AG04449 (cell line): ENCODE measurements around the gene ATP8B4.

Experiments used
- CTCF ChIA-PET: fragments of 350-600 bp; formaldehyde crosslinking; extraction: SDS; loops from one replicate; lab custom pipeline; 2021; ENCODE audit warnings: antibody characterized with exemption; lab: Yijun Ruan, JAX
- POLR2A ChIA-PET: fragments of 400-600, 350-600 bp; formaldehyde crosslinking; extraction: SDS; loops from one replicate; lab custom pipeline; 2020; ENCODE audit warnings: antibody characterized with exemption, inconsistent platforms; lab: Yijun Ruan, JAX
- DNase-seq: peaks from one replicate; pipeline ENCODE4 v3.0.0-alpha.2; 2010; ENCODE audit warnings: low read depth, low spot score
- H3K4me3 ChIP-seq: 2 replicates; pipeline ENCODE4 v1.5.1; 2011; ENCODE audit warnings: low read depth, mild to moderate bottlenecking, control low read depth, low read length
- TF ChIP-seq, protein P1 (sequence below): IDR thresholded peaks from one replicate; pipeline ENCODE4 v1.5.1; 2011; ENCODE audit warnings: mild to moderate bottlenecking, moderate library complexity, low read length, control low read depth, inconsistent platforms; ENCODE audit not compliant: insufficient read depth; ENCODE audit errors: missing control alignments

ATP8B4 gene

DNA sequence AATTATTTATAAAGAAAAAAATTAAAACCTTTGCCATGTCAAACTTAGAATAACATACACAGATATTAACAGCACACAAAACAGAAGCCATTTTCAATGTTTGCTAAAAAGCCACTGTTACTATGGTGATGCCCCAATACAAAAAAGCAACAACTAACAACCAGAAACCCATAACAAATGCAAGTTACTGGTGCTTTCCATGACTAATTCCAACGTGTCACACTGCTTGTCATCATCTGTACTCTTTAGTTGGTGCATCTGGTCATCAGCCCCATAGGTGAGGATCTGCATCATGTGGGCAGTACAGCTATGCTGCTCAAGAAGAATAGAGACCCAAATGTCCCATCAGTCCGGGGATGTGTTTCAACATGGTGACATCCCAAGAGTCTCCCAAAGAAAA lies 52.8 kb downstream of the ATP8B4 start:
- no peak for DNase-seq
- no peak overlapping the region for H3K4me3 ChIP-seq
- CTCF ChIA-PET: interaction anchor here (1.6 kb wide), 1 partner anchor 14 kb away, joined by 8 read pairs; no protein-coding TSS in a partner anchor
- TF ChIP-seq, protein P1, sequence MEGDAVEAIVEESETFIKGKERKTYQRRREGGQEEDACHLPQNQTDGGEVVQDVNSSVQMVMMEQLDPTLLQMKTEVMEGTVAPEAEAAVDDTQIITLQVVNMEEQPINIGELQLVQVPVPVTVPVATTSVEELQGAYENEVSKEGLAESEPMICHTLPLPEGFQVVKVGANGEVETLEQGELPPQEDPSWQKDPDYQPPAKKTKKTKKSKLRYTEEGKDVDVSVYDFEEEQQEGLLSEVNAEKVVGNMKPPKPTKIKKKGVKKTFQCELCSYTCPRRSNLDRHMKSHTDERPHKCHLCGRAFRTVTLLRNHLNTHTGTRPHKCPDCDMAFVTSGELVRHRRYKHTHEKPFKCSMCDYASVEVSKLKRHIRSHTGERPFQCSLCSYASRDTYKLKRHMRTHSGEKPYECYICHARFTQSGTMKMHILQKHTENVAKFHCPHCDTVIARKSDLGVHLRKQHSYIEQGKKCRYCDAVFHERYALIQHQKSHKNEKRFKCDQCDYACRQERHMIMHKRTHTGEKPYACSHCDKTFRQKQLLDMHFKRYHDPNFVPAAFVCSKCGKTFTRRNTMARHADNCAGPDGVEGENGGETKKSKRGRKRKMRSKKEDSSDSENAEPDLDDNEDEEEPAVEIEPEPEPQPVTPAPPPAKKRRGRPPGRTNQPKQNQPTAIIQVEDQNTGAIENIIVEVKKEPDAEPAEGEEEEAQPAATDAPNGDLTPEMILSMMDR: no peak
- POLR2A ChIA-PET: no interaction called here

DNA sequence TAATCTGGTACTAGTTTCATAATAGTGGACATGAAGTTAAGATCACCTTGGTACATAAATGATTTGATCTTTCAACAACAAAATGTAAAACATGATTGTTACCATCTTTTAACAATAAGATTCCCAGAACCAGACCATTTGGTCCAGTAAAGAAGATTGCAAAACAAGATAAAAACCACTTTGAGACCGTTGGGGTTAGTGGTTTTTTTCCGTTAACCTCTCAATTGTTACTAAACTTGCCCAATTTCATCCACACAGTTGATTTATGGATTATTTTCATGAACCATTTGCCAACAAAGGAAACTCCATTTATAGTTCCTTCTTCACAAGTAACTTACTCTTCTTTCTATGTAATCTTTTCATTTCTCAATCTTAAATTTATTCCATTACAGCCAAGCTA lies 53.8 kb downstream of the ATP8B4 start:
- no peak overlapping the region for H3K4me3 ChIP-seq
- ChIA-PET POLR2A (no interaction called here), CTCF (no interaction called here)
- no peak for DNase-seq
- TF ChIP-seq, protein P1: no peak

DNA sequence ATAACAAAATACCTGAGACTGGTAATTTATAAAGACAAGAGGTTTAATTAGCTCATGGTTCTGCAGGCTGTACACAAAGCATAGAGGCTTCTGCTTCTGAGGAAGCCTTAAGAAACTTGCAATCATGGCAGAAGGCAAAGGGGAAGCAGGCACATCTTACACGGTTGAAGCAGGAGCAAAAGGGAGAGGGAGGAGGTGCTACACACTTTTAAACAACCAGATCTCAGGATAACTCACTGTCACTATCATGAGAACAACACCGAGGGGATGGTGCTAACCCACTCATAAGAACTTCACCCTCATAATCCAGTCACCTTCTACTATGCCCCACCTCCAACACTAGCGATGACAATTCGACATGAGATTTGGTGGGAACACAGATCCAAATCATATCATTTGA lies 54.4 kb downstream of the ATP8B4 start:
- POLR2A ChIA-PET: no interaction called here
- no peak for DNase-seq
- H3K4me3 ChIP-seq: no peak overlapping the region
- TF ChIP-seq, protein P1: no peak
- CTCF ChIA-PET: no interaction called here

DNA sequence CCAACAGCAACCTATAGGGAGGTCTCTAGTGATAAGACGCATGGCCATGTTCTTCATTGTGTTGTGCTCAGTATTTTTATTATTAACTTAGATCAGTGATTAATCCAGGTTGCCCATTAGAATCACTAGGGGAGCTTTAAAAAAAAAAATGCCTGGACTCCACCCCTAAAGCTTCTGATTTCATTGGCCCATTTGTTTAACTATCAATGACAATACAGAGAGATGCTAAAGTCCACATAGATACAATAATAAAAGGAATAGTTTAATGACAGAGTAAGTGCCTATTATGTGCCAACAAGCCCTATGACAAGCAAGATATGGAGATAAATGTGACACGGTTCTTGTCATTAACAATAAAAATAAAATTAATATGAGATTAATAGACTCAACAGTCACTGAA lies 55.8 kb downstream of the ATP8B4 start:
- CTCF ChIA-PET: interaction anchor here (1.2 to 3.1 kb wide), 3 partner anchors 9 to 20 kb away, joined by 3 to 18 read pairs (median 11); no protein-coding TSS in a partner anchor
- no peak overlapping the region for H3K4me3 ChIP-seq
- TF ChIP-seq, protein P1: no peak
- POLR2A ChIA-PET: no interaction called here
- no peak for DNase-seq

DNA sequence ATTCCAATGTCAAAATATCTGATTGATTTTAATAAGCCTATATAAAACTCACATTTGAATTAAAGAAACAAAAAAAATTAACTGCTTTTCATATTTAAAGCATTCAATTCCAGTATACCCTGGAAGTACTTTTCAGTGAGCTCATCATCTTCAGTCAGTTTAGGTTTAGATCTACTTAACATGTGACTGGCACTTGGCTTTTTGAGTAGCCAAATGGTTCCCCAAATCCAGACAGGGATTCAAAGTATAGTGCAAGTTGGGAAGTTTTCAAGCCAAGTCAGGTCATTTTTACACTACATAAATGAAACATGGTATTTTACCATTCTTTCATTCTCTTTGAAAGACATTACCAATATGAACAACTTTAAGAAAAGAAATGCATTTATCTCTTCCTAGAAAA lies 57.5 kb downstream of the ATP8B4 start:
- CTCF ChIA-PET: interaction anchor here (3.1 kb wide), 1 partner anchor 9 kb away, joined by 18 read pairs; no protein-coding TSS in a partner anchor
- TF ChIP-seq, protein P1: no peak

DNA sequence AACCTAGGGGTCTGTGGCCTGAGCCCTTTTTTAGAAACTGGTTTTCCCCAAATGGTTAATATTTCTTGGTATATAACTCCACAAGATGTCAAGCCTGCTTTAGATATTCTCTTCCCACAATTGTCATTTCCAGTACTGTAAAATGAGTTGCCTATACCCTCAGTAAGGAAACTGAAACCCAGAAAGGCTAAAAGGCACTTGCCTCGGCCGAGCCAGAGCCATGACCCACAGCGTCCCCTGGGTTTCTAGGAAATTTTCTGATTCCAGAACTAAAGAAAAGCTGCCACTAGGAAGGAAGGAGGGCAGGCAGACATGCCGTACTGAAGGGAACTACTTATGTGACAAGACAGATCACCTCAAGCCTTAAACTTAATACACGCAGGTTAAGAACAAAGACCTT lies 59.1 kb downstream of the ATP8B4 start:
- no peak for DNase-seq
- ChIA-PET CTCF (interaction anchor here (3.1 kb wide), 1 partner anchor 8 kb away, joined by 18 read pairs; no protein-coding TSS in a partner anchor), POLR2A (no interaction called here)
- TF ChIP-seq, protein P1: no peak
- H3K4me3 ChIP-seq: no peak overlapping the region

More for the DNA sequence above, 57.5 kb downstream of the ATP8B4 start:
- no peak overlapping the region for H3K4me3 ChIP-seq
- no peak for DNase-seq
- POLR2A ChIA-PET: no interaction called here
